T-helper 1 cell treated with Interleukin-12 subunit alpha and Interleukin-12 subunit beta and Interleukin-4 antibody, amounts not matched to agents 30 ng/mL and 1 ng/mL, for 36 hours (primary cell): Measurements from ENCODE around the gene SYK. TPM values are rescaled to one million over a fixed set of nuclear protein-coding genes. Genes with fewer than 3 reads are reported as not detected.

Source experiments
- intact Hi-C: fragments of 100-400 bp; cut with micrococcal nuclease; formaldehyde crosslinking; loops from one replicate; pipeline ENCODE4 v1.15.1; 2024
- total RNA-seq: library from RNA; stranded (reverse); gene quantifications from 2 replicates; pipeline ENCODE4 v1.2.3, GENCODE V29; 2022

The SYK gene
- total RNA-seq, 1 donor from 2014 or later: 0.42 TPM

- intact Hi-C loops: no loop called here
These were observed 20.1 kb downstream of the SYK start for GRCh38 chr9:90821697-90822096.

DNA sequence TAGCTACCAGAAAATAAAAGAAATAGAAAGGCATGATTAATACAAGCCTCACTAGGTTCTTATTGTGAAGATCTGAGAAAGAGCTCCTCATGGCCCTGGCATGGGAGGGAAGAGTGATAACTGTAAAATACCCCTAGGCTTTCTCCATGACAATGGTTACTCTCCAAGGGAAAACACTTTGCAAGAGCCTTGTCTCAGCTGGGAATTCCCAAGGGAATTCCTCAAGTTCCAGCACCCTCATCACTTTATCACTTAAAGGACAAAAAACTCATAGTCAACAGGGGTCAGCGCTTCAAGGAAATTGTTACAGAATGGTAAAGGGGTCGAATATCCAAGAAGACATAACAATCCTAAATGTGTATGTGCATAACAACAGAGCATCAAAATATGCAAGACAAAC lies 21.2 kb downstream of the SYK start:
- intact Hi-C loops: no loop called here

GRCh38 chr9:90825586-90825985 lies 24.0 kb downstream of the SYK start:
- intact Hi-C loops: no loop called here

- intact Hi-C loops: no loop called here
These were observed 24.9 kb downstream of the SYK start for GRCh38 chr9:90826326-90827020.

- intact Hi-C loops: no loop called here
These were observed 25.7 kb downstream of the SYK start for GRCh38 chr9:90827181-90827871.

GRCh38 chr9:90830051-90830450 lies 28.4 kb downstream of the SYK start:
- intact Hi-C loops: no loop called here

- intact Hi-C loops: no loop called here
These were observed 29.4 kb downstream of the SYK start for GRCh38 chr9:90830977-90831376.

GRCh38 chr9:90832261-90832660 lies 30.6 kb downstream of the SYK start:
- intact Hi-C loops: no loop called here

GRCh38 chr9:90834828-90835595 lies 33.4 kb downstream of the SYK start:
- intact Hi-C loops: no loop called here

- intact Hi-C loops: no loop called here
These were observed 34.9 kb downstream of the SYK start for GRCh38 chr9:90836411-90837080.

GRCh38 chr9:90838098-90838497 lies 36.5 kb downstream of the SYK start:
- intact Hi-C loops: no loop called here

- intact Hi-C loops: no loop called here
These were observed 37.0 kb downstream of the SYK start for GRCh38 chr9:90838581-90839154.

- intact Hi-C loops: no loop called here
These were observed 37.6 kb downstream of the SYK start for GRCh38 chr9:90839183-90839728.

GRCh38 chr9:90840696-90841095 lies 39.1 kb downstream of the SYK start:
- intact Hi-C loops: no loop called here

- intact Hi-C loops: no loop called here
These were observed 39.6 kb downstream of the SYK start for GRCh38 chr9:90841213-90841612.

GRCh38 chr9:90841615-90842014 lies 40.0 kb downstream of the SYK start:
- intact Hi-C loops: no loop called here

GRCh38 chr9:90842176-90842777 lies 40.7 kb downstream of the SYK start:
- intact Hi-C loops: no loop called here

GRCh38 chr9:90842996-90843395 lies 41.4 kb downstream of the SYK start:
- intact Hi-C loops: no loop called here

GRCh38 chr9:90843525-90843924 lies 41.9 kb downstream of the SYK start:
- intact Hi-C loops: no loop called here

DNA sequence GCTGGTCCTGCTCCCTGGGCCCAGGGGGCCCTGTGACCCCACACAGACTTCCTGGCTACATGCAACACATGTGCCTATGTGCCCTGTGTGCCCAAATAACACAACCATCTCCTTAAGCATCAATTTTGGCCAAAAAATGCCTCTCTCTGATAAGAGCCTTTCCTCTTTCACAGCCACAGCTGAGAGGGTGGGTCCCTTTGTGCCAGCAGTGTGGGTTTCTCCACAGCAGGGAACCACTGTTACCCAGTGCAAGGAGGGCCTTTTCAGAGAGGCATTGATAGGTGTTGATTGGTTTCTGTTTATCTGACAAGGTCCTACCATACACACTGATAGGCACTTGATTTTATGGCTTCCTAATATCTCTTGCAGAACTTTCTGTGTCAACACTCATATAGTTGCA lies 42.7 kb downstream of the SYK start:
- intact Hi-C loops: no loop called here
